Bone marrow (tissue), 2 donors: ENCODE measurements around the gene MED9.

Experiments
- DNase-seq, 2 donors: peaks; one replicate each; lab custom pipeline; 2025; lab: John Stamatoyannopoulos, UW

The MED9 gene

GRCh38 chr17:17516941-17517720 is 40.3 kb downstream of the MED9 start:
- no peak for DNase-seq

GRCh38 chr17:17518014-17518413 is 41.2 kb downstream of the MED9 start:
- no peak for DNase-seq

GRCh38 chr17:17518951-17519350 is 42.2 kb downstream of the MED9 start:
- no peak for DNase-seq

- DNase-seq = no peak
Measured at GRCh38 chr17:17519886-17520285, 43.1 kb downstream of the MED9 start.

GRCh38 chr17:17520599-17521232 is 43.9 kb downstream of the MED9 start:
- no peak for DNase-seq

GRCh38 chr17:17523001-17523730 is 46.4 kb downstream of the MED9 start:
- no peak for DNase-seq

GRCh38 chr17:17523731-17524490 is 47.1 kb downstream of the MED9 start:
- no peak for DNase-seq

GRCh38 chr17:17525311-17525710 is 48.5 kb downstream of the MED9 start:
- no peak for DNase-seq

GRCh38 chr17:17525956-17526355 is 49.2 kb downstream of the MED9 start:
- no peak for DNase-seq

- DNase-seq = no peak
Measured at GRCh38 chr17:17526369-17526768, 49.6 kb downstream of the MED9 start.

- DNase-seq = no peak
Measured at GRCh38 chr17:17527534-17527933, 50.7 kb downstream of the MED9 start.

- no peak for DNase-seq
Measured at GRCh38 chr17:17527956-17528500, 51.2 kb downstream of the MED9 start.

- DNase-seq = no peak
Measured at GRCh38 chr17:17528696-17529652, 52.2 kb downstream of the MED9 start.

- DNase-seq = no peak
Measured at GRCh38 chr17:17531156-17531555, 54.4 kb downstream of the MED9 start.

- DNase-seq = no peak
Measured at GRCh38 chr17:17532991-17533390, 56.2 kb downstream of the MED9 start.

- DNase-seq = no peak
Measured at GRCh38 chr17:17533901-17534441, 57.2 kb downstream of the MED9 start.

- no peak for DNase-seq
Measured at GRCh38 chr17:17535957-17536356, 59.2 kb downstream of the MED9 start.

GRCh38 chr17:17536702-17537101 is 59.9 kb downstream of the MED9 start:
- DNase-seq = no peak

- DNase-seq = no peak
Measured at GRCh38 chr17:17537311-17538099, 60.7 kb downstream of the MED9 start.
